Liver (tissue), 9 donors: Measurements from ENCODE around the gene ASAP2. TPM values are rescaled to one million over a fixed set of nuclear protein-coding genes. Genes with fewer than 3 reads are reported as not detected.

Experiments
- DNase-seq: peaks from one replicate; pipeline ENCODE4 v3.0.0-alpha.2; 2017; ENCODE audit warnings: low spot score
- H3K27ac ChIP-seq, 2 donors: one replicate each; pipeline ENCODE4 v1.7.0; 2013; ENCODE audit warnings: inconsistent platforms in 2 of 2, low read length in 2 of 2, control low read depth in 1 of 2, low read depth in 1 of 2, mild to moderate bottlenecking in 1 of 2
- H3K27me3 ChIP-seq, 4 donors: one replicate each; pipeline versions ENCODE4 v1.6.1 to v1.7.0; 2013; ENCODE audit warnings: low read length in 3 of 4, inconsistent platforms in 1 of 4, mild to moderate bottlenecking in 1 of 4, moderate library complexity in 1 of 4; ENCODE audit not compliant: control insufficient read depth in 4 of 4, insufficient read depth in 4 of 4
- H3K36me3 ChIP-seq, 4 donors: one replicate each; pipeline versions ENCODE4 v1.6.1 to v1.7.0; 2013; ENCODE audit warnings: low read length in 3 of 4, mild to moderate bottlenecking in 3 of 4, low read depth in 1 of 4, moderate library complexity in 1 of 4; ENCODE audit not compliant: control insufficient read depth in 4 of 4, insufficient read depth in 3 of 4
- H3K4me1 ChIP-seq, 4 donors: one replicate each; pipeline versions ENCODE4 v1.6.1 to v1.7.0; 2013; ENCODE audit warnings: low read length in 3 of 4, mild to moderate bottlenecking in 3 of 4, moderate library complexity in 1 of 4; ENCODE audit not compliant: control insufficient read depth in 4 of 4, insufficient read depth in 4 of 4
- H3K4me3 ChIP-seq, 3 donors: one replicate each; pipeline versions ENCODE4 v1.6.1 to v1.7.0; 2013; ENCODE audit warnings: low read length in 3 of 3, control low read depth in 1 of 3, low read depth in 1 of 3, mild to moderate bottlenecking in 1 of 3
- H3K9ac ChIP-seq, 2 donors: one replicate each; pipeline ENCODE4 v1.7.0; 2013; ENCODE audit warnings: low read length in 2 of 2, mild to moderate bottlenecking in 2 of 2, moderate library complexity in 2 of 2, control low read depth in 1 of 2, low read depth in 1 of 2
- H3K9me3 ChIP-seq, 4 donors: one replicate each; pipeline versions ENCODE4 v1.6.1 to v1.7.0; 2013; ENCODE audit warnings: low read length in 3 of 4; ENCODE audit not compliant: control insufficient read depth in 4 of 4
- EGR1 ChIP-seq, 2 donors: IDR thresholded peaks; 2 replicates each; pipeline ENCODE4 v1.6.1; 2016 to 2018; ENCODE audit warnings: antibody characterized with exemption in 2 of 2, low read depth in 2 of 2
- FOXA1 ChIP-seq: IDR thresholded peaks from 2 replicates; pipeline ENCODE4 v1.6.1; 2016; ENCODE audit warnings: antibody characterized with exemption
- FOXA2 ChIP-seq: IDR thresholded peaks from 2 replicates; pipeline ENCODE4 v1.6.1; 2016; ENCODE audit warnings: antibody characterized with exemption
- GABPA ChIP-seq, 2 donors: IDR thresholded peaks in 1 of 2; conservative IDR thresholded peaks in 1 of 2; 2 replicates each; pipeline ENCODE4 v1.6.1; 2016; ENCODE audit warnings: antibody characterized with exemption in 2 of 2, mild to moderate bottlenecking in 1 of 2, moderate library complexity in 1 of 2
- HNF4A ChIP-seq, 2 donors: conservative IDR thresholded peaks; 2 replicates each; pipeline ENCODE4 v1.6.1; 2016; ENCODE audit warnings: antibody characterized with exemption in 2 of 2, mild to moderate bottlenecking in 2 of 2
- HNF4G ChIP-seq: IDR thresholded peaks from 2 replicates; pipeline ENCODE4 v1.6.1; 2016; ENCODE audit warnings: antibody characterized with exemption
- JUND ChIP-seq, 2 donors: IDR thresholded peaks; 2 replicates each; pipeline ENCODE4 v1.6.1; 2016; ENCODE audit warnings: antibody characterized with exemption in 2 of 2
- NR2F2 ChIP-seq: IDR thresholded peaks from 2 replicates; pipeline ENCODE4 v1.6.1; 2016; ENCODE audit warnings: antibody characterized with exemption
- RAD21 ChIP-seq, 2 donors: IDR thresholded peaks; 2 replicates each; pipeline ENCODE4 v1.6.1; 2016; ENCODE audit warnings: antibody characterized with exemption in 2 of 2, mild to moderate bottlenecking in 2 of 2
- RXRA ChIP-seq, 2 donors: IDR thresholded peaks; 2 replicates each; pipeline ENCODE4 v1.6.1; 2017 to 2018; ENCODE audit warnings: antibody characterized with exemption in 2 of 2, mild to moderate bottlenecking in 1 of 2
- SP1 ChIP-seq: IDR thresholded peaks from 2 replicates; pipeline ENCODE4 v1.6.1; 2018; ENCODE audit warnings: antibody characterized with exemption, mild to moderate bottlenecking
- TAF1 ChIP-seq: conservative IDR thresholded peaks from 2 replicates; pipeline ENCODE4 v1.6.1; 2016; ENCODE audit warnings: antibody characterized with exemption, mild to moderate bottlenecking
- YY1 ChIP-seq: IDR thresholded peaks from 2 replicates; pipeline ENCODE4 v1.6.1; 2016; ENCODE audit warnings: antibody characterized with exemption, mild to moderate bottlenecking
- WGBS: extraction: QIAGEN DNeasy Blood & Tissue Kit; methylation state at CpG from one replicate; pipeline ENCODE4 v1.1.7; 2013; 5-methylcytosine and 5-hydroxymethylcytosine counted together
- polyA plus RNA-seq, 2 donors: library from polyadenylated mRNA; stranded (reverse) in 1 of 2; unstranded in 1 of 2; fragments of 200-250 nt in 1 of 2; fragments of >200 nt in 1 of 2; fragmentation: Nextera tagmentation in 1 of 2; extraction: Ambion mirVana in 1 of 2; gene quantifications; one replicate each; pipeline versions ENCODE4 v1.2.1 to v1.2.3, GENCODE V29; 2013 to 2015
- total RNA-seq, 2 donors: library from RNA; depleted of rRNA; stranded (reverse); fragments of >200 nt; gene quantifications; one replicate each; pipeline ENCODE4 v1.2.3, GENCODE V29; 2014
- TF ChIP-seq, protein P1 (sequence below): IDR thresholded peaks from 2 replicates; pipeline ENCODE4 v1.6.1; 2016; ENCODE audit warnings: antibody characterized with exemption
- TF ChIP-seq, protein P2 (sequence below): fragments of 150-350 bp; IDR thresholded peaks from 2 replicates; pipeline ENCODE4 v1.5.1; 2017; ENCODE audit warnings: improper control_type of control experiment, low read depth, low read length; ENCODE audit not compliant: missing input control
- TF ChIP-seq, protein P3 (sequence below): IDR thresholded peaks from 2 replicates; pipeline ENCODE4 v1.6.1; 2016; ENCODE audit warnings: antibody characterized with exemption
- TF ChIP-seq, protein P4 (sequence below): IDR thresholded peaks from 2 replicates; pipeline ENCODE4 v1.6.1; 2016; ENCODE audit warnings: antibody characterized with exemption, mild to moderate bottlenecking
- TF ChIP-seq, protein P5 (sequence below): IDR thresholded peaks from 2 replicates; pipeline ENCODE4 v1.6.1; 2016; ENCODE audit warnings: antibody characterized with exemption
- donor health status: healthy.
- donor health status: healthy.
- donor health status: healthy.
- donor health status: healthy.
- donor health status: healthy.

The ASAP2 gene
- total and polyA plus RNA-seq, 4 donors, result 0.36 to 5.9 (median 2.6) TPM

DNA sequence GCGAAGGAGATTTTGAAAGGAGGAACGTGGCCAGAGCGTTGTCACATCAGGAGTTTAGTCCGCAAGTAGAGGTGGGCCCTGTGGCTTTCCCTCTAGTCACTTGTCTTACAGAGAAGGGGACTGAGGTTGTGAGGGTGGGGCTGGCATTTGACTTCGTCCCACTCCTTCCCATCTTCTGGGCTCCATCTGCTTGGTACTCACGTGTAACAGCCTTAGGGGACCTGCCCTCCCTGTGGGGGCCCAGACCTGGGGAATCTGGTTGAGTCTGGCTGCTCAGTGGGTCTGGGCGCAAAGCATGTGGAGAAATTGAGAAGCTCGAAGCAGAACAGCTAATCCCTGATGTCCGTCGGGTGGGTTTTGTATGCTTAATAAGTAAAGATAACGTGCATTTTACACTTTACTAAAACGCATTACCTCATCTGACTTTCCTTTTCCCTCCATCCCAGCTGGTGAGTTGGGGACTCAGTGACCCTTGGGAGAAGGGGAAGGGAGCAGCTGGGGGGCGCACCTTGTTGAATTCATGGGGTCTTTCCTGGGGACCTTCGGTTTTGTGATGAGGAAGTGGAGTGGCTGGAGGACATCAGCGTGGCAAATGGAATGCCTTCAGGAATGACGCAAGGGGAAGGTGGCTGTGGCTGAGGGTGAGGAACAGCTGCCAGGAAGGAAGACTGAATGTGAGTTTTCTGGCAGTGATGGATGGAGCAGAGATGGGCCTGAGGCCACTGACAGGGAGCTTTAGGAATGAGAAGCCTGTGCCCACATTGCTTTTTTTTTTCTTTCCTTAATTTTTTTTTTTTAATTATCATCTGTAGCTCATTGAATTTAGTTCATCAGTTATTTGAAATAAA lies 44.8 kb downstream of the ASAP2 start:
- WGBS, result 80% methylated on average over 16 of the region's 16 CpGs
- Histone ChIP-seq H3K4me3 (no peak overlapping the region), H3K27me3 (no peaks in the 10 kb centered on the region), H3K36me3 (no peaks in the 10 kb centered on the region), H3K9ac (no peak overlapping the region), H3K9me3 (no peaks in the 10 kb centered on the region), H3K4me1 (peaks cover 2 to 8% (median 6%) of the 10 kb centered on the region in 4 donors), H3K27ac (no peak overlapping the region)
- TF ChIP-seq NR2F2 (no peak), EGR1 (IDR thresholded peaks at IDR 0.05; ENCODE audit: low read depth in 2 of 2) (no peak), GABPA (IDR thresholded peaks at IDR 0.05 in 1 of 2, conservative IDR thresholded peaks at IDR 0.05 in 1 of 2) (no peak), HNF4A (conservative IDR thresholded peaks at IDR 0.05) (no peak), RAD21 (IDR thresholded peaks at IDR 0.05) (no peak), RXRA (IDR thresholded peaks at IDR 0.05) (no peak), YY1 (no peak)
- TF ChIP-seq, protein P1, sequence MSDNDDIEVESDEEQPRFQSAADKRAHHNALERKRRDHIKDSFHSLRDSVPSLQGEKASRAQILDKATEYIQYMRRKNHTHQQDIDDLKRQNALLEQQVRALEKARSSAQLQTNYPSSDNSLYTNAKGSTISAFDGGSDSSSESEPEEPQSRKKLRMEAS, result no peak
- no peak for DNase-seq

DNA sequence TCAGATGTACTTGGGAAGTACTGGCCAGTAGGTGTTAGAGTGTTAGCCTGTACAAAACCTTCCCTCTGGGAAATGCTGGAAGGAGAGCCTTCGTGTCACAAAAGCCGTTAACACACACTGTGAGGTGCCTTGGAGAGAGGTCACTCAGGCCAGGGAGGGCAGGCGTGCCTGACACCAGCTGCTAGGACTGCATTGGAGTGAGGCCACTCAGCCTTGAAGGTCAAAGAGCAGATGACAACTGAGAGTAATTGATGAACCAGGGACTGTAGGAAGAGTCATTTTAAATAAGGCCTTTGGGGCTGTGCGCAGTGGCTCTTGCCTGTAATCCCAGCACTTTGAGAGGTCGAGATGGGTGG lies 45.4 kb downstream of the ASAP2 start:
- DNase-seq, result no peak
- H3K9ac ChIP-seq, result no peak overlapping the region
- 82% methylated on average over 5 of the region's 5 CpGs for whole genome bisulfite sequencing
- H3K4me1 ChIP-seq, result peaks cover 2 to 8% (median 6%) of the 10 kb centered on the region in 4 donors
- H3K4me3 ChIP-seq, result no peak overlapping the region
- H3K27ac ChIP-seq, result no peak overlapping the region
- H3K36me3 ChIP-seq, result no peaks in the 10 kb centered on the region
- H3K27me3 ChIP-seq, result no peaks in the 10 kb centered on the region
- TF ChIP-seq HNF4G (no peak), RXRA (IDR thresholded peaks at IDR 0.05) (no peak), FOXA2 (no peak), TAF1 (no peak), NR2F2 (no peak), HNF4A (conservative IDR thresholded peaks at IDR 0.05) (no peak), YY1 (no peak), FOXA1 (no peak), JUND (IDR thresholded peaks at IDR 0.05) (no peak), SP1 (no peak), GABPA (IDR thresholded peaks at IDR 0.05 in 1 of 2, conservative IDR thresholded peaks at IDR 0.05 in 1 of 2) (no peak)
- TF ChIP-seq, protein P2, sequence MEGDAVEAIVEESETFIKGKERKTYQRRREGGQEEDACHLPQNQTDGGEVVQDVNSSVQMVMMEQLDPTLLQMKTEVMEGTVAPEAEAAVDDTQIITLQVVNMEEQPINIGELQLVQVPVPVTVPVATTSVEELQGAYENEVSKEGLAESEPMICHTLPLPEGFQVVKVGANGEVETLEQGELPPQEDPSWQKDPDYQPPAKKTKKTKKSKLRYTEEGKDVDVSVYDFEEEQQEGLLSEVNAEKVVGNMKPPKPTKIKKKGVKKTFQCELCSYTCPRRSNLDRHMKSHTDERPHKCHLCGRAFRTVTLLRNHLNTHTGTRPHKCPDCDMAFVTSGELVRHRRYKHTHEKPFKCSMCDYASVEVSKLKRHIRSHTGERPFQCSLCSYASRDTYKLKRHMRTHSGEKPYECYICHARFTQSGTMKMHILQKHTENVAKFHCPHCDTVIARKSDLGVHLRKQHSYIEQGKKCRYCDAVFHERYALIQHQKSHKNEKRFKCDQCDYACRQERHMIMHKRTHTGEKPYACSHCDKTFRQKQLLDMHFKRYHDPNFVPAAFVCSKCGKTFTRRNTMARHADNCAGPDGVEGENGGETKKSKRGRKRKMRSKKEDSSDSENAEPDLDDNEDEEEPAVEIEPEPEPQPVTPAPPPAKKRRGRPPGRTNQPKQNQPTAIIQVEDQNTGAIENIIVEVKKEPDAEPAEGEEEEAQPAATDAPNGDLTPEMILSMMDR, result no peak
- TF ChIP-seq, protein P3, sequence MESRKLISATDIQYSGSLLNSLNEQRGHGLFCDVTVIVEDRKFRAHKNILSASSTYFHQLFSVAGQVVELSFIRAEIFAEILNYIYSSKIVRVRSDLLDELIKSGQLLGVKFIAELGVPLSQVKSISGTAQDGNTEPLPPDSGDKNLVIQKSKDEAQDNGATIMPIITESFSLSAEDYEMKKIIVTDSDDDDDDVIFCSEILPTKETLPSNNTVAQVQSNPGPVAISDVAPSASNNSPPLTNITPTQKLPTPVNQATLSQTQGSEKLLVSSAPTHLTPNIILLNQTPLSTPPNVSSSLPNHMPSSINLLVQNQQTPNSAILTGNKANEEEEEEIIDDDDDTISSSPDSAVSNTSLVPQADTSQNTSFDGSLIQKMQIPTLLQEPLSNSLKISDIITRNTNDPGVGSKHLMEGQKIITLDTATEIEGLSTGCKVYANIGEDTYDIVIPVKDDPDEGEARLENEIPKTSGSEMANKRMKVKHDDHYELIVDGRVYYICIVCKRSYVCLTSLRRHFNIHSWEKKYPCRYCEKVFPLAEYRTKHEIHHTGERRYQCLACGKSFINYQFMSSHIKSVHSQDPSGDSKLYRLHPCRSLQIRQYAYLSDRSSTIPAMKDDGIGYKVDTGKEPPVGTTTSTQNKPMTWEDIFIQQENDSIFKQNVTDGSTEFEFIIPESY, result no peak
- TF ChIP-seq, protein P4, sequence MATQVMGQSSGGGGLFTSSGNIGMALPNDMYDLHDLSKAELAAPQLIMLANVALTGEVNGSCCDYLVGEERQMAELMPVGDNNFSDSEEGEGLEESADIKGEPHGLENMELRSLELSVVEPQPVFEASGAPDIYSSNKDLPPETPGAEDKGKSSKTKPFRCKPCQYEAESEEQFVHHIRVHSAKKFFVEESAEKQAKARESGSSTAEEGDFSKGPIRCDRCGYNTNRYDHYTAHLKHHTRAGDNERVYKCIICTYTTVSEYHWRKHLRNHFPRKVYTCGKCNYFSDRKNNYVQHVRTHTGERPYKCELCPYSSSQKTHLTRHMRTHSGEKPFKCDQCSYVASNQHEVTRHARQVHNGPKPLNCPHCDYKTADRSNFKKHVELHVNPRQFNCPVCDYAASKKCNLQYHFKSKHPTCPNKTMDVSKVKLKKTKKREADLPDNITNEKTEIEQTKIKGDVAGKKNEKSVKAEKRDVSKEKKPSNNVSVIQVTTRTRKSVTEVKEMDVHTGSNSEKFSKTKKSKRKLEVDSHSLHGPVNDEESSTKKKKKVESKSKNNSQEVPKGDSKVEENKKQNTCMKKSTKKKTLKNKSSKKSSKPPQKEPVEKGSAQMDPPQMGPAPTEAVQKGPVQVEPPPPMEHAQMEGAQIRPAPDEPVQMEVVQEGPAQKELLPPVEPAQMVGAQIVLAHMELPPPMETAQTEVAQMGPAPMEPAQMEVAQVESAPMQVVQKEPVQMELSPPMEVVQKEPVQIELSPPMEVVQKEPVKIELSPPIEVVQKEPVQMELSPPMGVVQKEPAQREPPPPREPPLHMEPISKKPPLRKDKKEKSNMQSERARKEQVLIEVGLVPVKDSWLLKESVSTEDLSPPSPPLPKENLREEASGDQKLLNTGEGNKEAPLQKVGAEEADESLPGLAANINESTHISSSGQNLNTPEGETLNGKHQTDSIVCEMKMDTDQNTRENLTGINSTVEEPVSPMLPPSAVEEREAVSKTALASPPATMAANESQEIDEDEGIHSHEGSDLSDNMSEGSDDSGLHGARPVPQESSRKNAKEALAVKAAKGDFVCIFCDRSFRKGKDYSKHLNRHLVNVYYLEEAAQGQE, result no peak
- TF ChIP-seq, protein P5, sequence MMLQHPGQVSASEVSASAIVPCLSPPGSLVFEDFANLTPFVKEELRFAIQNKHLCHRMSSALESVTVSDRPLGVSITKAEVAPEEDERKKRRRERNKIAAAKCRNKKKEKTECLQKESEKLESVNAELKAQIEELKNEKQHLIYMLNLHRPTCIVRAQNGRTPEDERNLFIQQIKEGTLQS, result no peak
- H3K9me3 ChIP-seq, result no peaks in the 10 kb centered on the region
